Right atrium auricular region (tissue), 2 donors: ENCODE data around the gene PIKFYVE. TPM values are rescaled to one million over a fixed set of nuclear protein-coding genes. Genes with fewer than 3 reads are reported as not detected.
"Not testable (repeated sequence)": the region's sequence is repeated elsewhere in the genome, so short reads cannot be mapped to it uniquely, and the experiment has no call there.

Experiments used
- DNase-seq: peaks from one replicate; pipeline ENCODE4 v3.0.0-alpha.2; 2019; ENCODE audit warnings: low spot score
- H3K27ac ChIP-seq, 2 donors: fragments of 200-600 bp; sonication (generic); 1 replicate in 1 of 2; 2 replicates in 1 of 2; pipeline ENCODE4 v1.5.1; 2016 to 2019
- H3K27me3 ChIP-seq, 2 donors: fragments of 200-600 bp; sonication (generic); one replicate each; pipeline versions ENCODE4 v1.5.1 to v1.6.0; 2017 to 2019
- H3K36me3 ChIP-seq: fragments of 200-600 bp; sonication (generic); one replicate; pipeline ENCODE4 v1.5.1; 2016
- H3K4me1 ChIP-seq, 2 donors: fragments of 200-600 bp; sonication (generic); one replicate each; pipeline versions ENCODE4 v1.5.1 to v1.6.0; 2017 to 2019
- H3K4me3 ChIP-seq, 2 donors: fragments of 200-600 bp; sonication (generic); 1 replicate in 1 of 2; 2 replicates in 1 of 2; pipeline ENCODE4 v1.5.1; 2017 to 2019; ENCODE audit warnings: mild to moderate bottlenecking in 1 of 2, moderate library complexity in 1 of 2
- H3K9me3 ChIP-seq, 2 donors: fragments of 200-600 bp; sonication (generic); one replicate each; pipeline ENCODE4 v1.5.1; 2019
- CTCF ChIP-seq, 2 donors: fragments of 200-600 bp; sonication (generic); IDR thresholded peaks; one replicate each; pipeline ENCODE4 v1.5.1; 2019; ENCODE audit warnings: antibody characterized with exemption in 2 of 2
- total RNA-seq, 2 donors: library from RNA; depleted of rRNA; stranded (reverse); fragments of >200 nt; gene quantifications; one replicate each; pipeline ENCODE4 v1.1.0, GENCODE V29; 2016

The PIKFYVE gene
- total RNA-seq, 2 donors from 2014 or later, result 15.8 to 17.8 TPM

- no peaks in the 10 kb centered on the region for H3K9me3 ChIP-seq
- H3K27ac ChIP-seq, result no peak overlapping the region
- H3K4me1 ChIP-seq, result no peaks in the 10 kb centered on the region
- peaks cover 75% of the 10 kb centered on the region for H3K36me3 ChIP-seq
- no peaks in the 10 kb centered on the region for H3K27me3 ChIP-seq
- no peak overlapping the region for H3K4me3 ChIP-seq
- TF ChIP-seq CTCF (IDR thresholded peaks at IDR 0.05), result no peak
- no peak for DNase-seq
Measured at GRCh38 chr2:208334230-208334629, 68.2 kb downstream of the PIKFYVE start.

- H3K36me3 ChIP-seq, result peaks cover 83% of the 10 kb centered on the region
- no peak for DNase-seq
- H3K27me3 ChIP-seq, result no peaks in the 10 kb centered on the region
- no peak overlapping the region for H3K27ac ChIP-seq
- H3K4me3 ChIP-seq, result no peak overlapping the region
- H3K4me1 ChIP-seq, result no peaks in the 10 kb centered on the region
- TF ChIP-seq CTCF (IDR thresholded peaks at IDR 0.05), result no peak
- no peaks in the 10 kb centered on the region for H3K9me3 ChIP-seq
Measured at GRCh38 chr2:208346756-208347155, 80.7 kb downstream of the PIKFYVE start.

DNA sequence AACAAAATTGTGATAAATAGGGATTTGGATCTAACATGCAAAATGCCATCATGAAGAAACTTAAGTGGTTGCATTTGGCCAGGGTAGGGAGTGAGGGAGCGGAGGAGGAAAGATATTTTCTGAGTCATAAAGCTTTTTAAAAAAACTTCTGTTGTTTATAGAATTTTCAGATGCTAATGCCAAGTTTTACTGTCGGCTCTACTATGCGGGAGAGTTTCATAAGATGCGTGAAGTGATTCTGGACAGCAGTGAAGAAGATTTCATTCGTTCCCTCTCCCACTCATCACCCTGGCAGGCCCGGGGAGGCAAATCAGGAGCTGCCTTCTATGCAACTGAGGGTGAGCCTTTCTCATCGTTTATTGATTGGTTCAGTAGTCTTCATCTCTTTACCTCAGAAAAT lies 84.6 kb downstream of the PIKFYVE start:
- Histone ChIP-seq H3K27ac (no peak overlapping the region), H3K4me3 (no peak overlapping the region), H3K36me3 (peaks cover 90% of the 10 kb centered on the region), H3K4me1 (no peaks in the 10 kb centered on the region), H3K9me3 (no peaks in the 10 kb centered on the region), H3K27me3 (no peaks in the 10 kb centered on the region)
- no peak for DNase-seq
- TF ChIP-seq CTCF (IDR thresholded peaks at IDR 0.05), result no peak

DNA sequence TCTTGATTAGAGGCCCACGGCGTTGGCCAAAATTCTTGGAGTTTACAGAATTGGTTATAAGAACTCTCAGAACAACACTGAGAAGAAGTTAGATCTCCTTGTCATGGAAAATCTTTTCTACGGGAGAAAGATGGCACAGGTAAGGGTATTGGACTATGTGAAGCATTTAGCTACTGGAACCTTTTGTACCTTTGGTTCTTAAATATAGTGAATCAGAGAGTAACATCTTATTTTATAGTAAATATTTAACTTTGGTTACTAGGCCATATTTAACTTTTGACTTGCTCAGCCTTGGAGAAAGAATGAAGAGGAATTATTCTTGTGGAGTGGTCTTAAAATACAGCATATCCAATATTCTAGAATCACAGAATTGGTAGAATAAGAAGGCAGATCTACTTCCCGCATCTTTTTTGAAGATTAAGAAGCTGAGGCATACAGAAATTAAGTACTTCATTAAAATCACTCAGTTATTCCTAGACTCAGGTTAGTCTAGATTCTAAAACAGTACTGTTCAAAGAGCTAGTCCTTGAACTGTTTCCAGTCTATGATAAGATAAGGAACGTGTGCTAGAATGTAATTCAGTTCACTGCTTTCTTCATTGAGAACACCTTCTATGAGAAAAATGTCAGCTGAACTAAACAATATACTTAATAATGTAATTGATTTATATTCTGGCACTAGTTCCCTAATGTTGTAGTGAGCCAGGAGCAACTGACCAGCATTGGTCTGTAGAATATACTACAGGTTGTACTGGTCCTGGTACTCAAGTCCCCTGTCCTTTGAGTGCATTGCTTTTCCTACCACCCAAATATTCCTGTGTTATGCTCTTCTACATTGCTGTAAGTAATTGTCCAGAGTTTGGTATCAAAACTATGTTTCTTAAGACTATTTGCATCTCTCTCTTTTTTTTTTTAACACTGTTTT lies 86.9 kb downstream of the PIKFYVE start:
- Histone ChIP-seq H3K9me3 (no peaks in the 10 kb centered on the region), H3K4me1 (no peaks in the 10 kb centered on the region), H3K27ac (no peak overlapping the region), H3K27me3 (no peaks in the 10 kb centered on the region), H3K36me3 (peaks cover 78% of the 10 kb centered on the region), H3K4me3 (no peak overlapping the region)
- no peak for TF ChIP-seq CTCF (IDR thresholded peaks at IDR 0.05)
- no peak for DNase-seq

- H3K36me3 ChIP-seq, result peaks cover 69% of the 10 kb centered on the region
- no peak for DNase-seq
- TF ChIP-seq CTCF (IDR thresholded peaks at IDR 0.05), result no peak
- H3K4me3 ChIP-seq, result no peak overlapping the region
- H3K27me3 ChIP-seq, result no peaks in the 10 kb centered on the region
- no peaks in the 10 kb centered on the region for H3K9me3 ChIP-seq
- H3K27ac ChIP-seq, result no peak overlapping the region
- H3K4me1 ChIP-seq, result no peaks in the 10 kb centered on the region
Measured at GRCh38 chr2:208354964-208355381, 88.9 kb downstream of the PIKFYVE start.

GRCh38 chr2:208356420-208356819 lies 90.4 kb downstream of the PIKFYVE start:
- H3K9me3 ChIP-seq, DNase-seq, H3K4me1 ChIP-seq, H3K27me3 ChIP-seq, H3K27ac ChIP-seq, H3K4me3 ChIP-seq: not testable (repeated sequence)
- H3K36me3 ChIP-seq, result peaks cover 56% of the 10 kb centered on the region
